Measurements from ENCODE around the gene KLHDC10. TPM values are rescaled to one million over a fixed set of nuclear protein-coding genes. Genes with fewer than 3 reads are reported as not detected.
A peak's percentile ranks its signal among the peaks of the same experiment; 100 is the strongest.
"Not testable (repeated sequence)": the region's sequence is repeated elsewhere in the genome, so short reads cannot be mapped to it uniquely, and the experiment has no call there.

KLHDC10 gene, protein sequence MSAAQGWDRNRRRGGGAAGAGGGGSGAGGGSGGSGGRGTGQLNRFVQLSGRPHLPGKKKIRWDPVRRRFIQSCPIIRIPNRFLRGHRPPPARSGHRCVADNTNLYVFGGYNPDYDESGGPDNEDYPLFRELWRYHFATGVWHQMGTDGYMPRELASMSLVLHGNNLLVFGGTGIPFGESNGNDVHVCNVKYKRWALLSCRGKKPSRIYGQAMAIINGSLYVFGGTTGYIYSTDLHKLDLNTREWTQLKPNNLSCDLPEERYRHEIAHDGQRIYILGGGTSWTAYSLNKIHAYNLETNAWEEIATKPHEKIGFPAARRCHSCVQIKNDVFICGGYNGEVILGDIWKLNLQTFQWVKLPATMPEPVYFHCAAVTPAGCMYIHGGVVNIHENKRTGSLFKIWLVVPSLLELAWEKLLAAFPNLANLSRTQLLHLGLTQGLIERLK
- 10 to 100 TPM; 15.7 to 18.1 TPM for total RNA-seq

DNA sequence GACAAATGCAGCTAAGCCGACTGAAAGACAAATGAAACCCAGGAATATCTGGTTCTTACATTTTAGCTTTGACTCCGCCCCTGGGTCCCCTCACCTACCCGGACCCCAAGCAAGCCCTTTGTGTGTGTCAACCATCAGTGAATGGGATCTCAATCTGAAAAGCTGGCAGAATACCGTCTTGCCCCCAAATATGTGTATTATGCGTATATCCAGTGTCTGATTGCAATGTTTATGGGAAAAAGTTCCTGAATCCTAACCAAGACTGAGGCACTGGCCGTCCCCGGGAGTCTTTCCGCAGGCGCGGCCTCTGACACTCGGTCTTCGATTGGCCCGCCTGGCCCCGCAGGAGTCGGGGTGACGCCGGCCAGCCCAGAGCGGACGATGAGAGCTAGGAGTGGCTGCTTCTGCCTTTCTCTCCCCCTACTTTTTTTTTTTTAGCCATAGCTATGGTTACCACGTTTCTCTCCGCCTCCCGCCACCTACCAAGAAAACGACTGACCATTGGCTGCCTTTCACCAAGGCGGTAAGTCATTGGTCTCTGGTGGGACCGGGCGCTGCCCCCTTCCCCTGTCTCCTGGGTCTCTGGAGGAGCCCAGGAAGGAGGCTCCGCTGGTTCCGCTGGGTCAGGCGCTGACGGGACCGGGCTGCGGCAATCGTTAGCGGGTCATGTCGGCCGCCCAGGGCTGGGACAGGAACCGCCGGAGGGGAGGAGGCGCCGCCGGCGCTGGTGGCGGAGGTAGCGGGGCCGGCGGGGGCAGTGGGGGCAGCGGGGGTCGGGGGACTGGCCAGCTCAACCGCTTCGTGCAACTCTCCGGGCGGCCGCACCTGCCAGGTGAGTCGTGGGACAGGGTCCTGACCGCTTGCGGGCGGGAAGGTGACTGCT is at the start of gene KLHDC10:
KLHDC10 (plus strand) TSS at position 557 of the 883 bp plus-strand sequence; CDS start at position 667, 110 bp downstream.
- peak; percentile 97 for DNase-seq
- Mint-ChIP-seq H3K9me3 (ENCODE audit: insufficient read depth) (no peaks in the 10 kb centered on the region), H3K4me3 (peak within 1 kb of the TSS; percentile 86), H3K27me3 (ENCODE audit: low read depth) (peaks cover 2% of the 10 kb centered on the region), H3K4me1 (ENCODE audit: low read depth) (peaks cover 28% of the 10 kb centered on the region), H3K27ac (peak within 1 kb of the TSS; percentile 85), H3K36me3 (ENCODE audit: low read depth) (peaks cover 10% of the 10 kb centered on the region)
- POLR2A ChIA-PET, result interaction anchor here (0.6 to 2.4 kb wide), 5 partner anchors 11 to 999 kb away, joined by 3 to 9 read pairs (median 3); partner anchors contain the start of genes TMEM209 and ZC3HC1
- CTCF ChIA-PET, result interaction anchor here (0.9 to 3.5 kb wide), 12 partner anchors 10 to 769 kb away, joined by 3 to 27 read pairs (median 4); no protein-coding TSS in a partner anchor
- peak; percentile 97 for ATAC-seq

DNA sequence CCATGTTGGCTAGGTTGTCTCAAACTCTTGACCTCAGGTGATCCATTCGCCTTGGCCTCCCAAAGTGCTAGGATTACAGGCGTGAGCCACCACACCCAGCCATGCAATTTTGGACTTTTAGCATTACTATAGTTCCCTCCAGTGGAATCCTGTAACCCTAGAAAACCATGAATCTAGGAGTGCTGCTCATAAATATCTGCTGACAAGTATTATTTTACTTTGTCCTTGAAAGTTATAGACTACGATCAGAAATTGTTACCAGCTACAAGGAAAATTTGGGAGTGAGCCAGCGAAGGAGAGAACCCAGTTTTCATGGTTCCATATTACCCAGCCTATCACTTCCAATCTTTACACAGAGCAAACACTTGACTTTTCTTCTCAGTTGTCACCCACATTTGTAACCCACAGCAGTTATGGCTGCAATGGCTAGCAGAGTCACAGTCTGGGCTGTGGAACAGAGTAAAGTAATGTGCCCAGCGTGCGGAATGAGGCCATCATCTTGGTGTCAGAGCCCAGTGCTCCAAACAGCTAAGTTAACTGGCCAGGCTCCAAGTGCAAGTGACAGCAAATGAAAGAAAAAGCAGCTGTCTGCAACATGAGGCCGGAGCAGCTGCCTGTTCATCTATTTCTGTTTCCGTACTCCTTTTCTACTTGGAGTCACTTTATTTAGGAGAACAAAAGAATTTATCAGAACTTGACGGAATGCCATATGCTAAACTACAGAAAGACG is 49.1 kb upstream of the KLHDC10 start:
- ATAC-seq (no peak), DNase-seq (no peak)
- POLR2A ChIA-PET, result no interaction called here
- Mint-ChIP-seq H3K27ac (no peak overlapping the region), H3K27me3 (ENCODE audit: low read depth) (no peaks in the 10 kb centered on the region), H3K4me3 (no peak overlapping the region), H3K4me1 (ENCODE audit: low read depth) (no peaks in the 10 kb centered on the region), H3K9me3 (ENCODE audit: insufficient read depth) (no peaks in the 10 kb centered on the region), H3K36me3 (ENCODE audit: low read depth) (peaks cover 39% of the 10 kb centered on the region)
- CTCF ChIA-PET, result no interaction called here

DNA sequence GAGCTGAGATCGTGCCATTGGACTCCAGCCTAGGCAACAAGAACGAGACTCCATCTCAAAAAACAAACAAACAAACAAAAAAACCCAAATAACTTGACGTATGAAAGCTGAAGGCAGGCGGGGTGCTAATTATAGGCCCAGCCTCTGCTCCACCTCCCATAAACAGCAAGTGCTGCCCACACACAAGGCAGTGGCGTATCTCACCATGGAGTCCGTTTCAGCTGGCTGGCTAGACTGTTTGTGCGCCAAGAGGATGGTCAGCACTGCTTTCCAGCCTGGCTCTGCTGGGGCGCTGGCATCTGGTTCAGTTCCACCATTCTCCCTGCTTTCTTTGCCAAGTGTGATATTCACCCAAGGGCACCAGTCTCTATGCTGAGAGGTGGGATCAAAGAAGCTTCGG is 48.2 kb upstream of the KLHDC10 start:
- CTCF ChIA-PET, result no interaction called here
- Mint-ChIP-seq H3K36me3 (ENCODE audit: low read depth) (peaks cover 42% of the 10 kb centered on the region), H3K27ac (no peak overlapping the region), H3K4me1 (ENCODE audit: low read depth) (no peaks in the 10 kb centered on the region), H3K27me3 (ENCODE audit: low read depth) (no peaks in the 10 kb centered on the region), H3K9me3 (ENCODE audit: insufficient read depth) (no peaks in the 10 kb centered on the region), H3K4me3 (no peak overlapping the region)
- DNase-seq (no peak), ATAC-seq (no peak)
- POLR2A ChIA-PET, result no interaction called here

DNA sequence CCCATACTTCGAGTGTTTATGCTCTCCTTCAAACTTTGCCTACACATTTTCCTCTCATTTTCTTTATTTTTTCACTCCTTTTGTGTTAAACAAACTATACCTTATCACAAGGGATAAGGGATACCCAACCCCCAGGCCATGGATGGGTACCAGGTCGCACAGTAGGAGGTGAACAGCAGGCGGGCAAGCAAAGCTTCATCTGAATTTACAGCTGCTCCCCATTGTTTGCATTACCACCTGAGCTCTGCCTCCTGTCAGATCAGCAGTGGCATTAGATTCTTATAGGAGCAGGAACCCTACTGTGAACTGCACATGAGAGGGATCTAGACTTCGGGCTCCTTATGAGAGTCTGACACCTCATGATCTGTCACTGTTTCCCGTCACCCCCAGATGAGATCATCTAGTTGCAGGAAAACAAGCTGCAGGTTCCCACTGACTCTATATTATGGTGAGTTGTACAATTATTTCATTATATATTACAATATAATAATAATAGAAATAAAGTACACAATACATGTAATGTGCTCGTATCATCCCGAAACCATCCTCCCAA is 47.6 kb upstream of the KLHDC10 start:
- Mint-ChIP-seq H3K27ac (no peak overlapping the region), H3K36me3 (ENCODE audit: low read depth) (peaks cover 45% of the 10 kb centered on the region), H3K4me3 (no peak overlapping the region), H3K4me1 (ENCODE audit: low read depth) (no peaks in the 10 kb centered on the region), H3K27me3 (ENCODE audit: low read depth) (no peaks in the 10 kb centered on the region), H3K9me3 (ENCODE audit: insufficient read depth) (no peaks in the 10 kb centered on the region)
- DNase-seq, result no peak
- ChIA-PET POLR2A (no interaction called here), CTCF (interaction anchor here (1.4 kb wide), 1 partner anchor 12 kb away, joined by 4 read pairs; no protein-coding TSS in a partner anchor)
- ATAC-seq, result no peak

DNA sequence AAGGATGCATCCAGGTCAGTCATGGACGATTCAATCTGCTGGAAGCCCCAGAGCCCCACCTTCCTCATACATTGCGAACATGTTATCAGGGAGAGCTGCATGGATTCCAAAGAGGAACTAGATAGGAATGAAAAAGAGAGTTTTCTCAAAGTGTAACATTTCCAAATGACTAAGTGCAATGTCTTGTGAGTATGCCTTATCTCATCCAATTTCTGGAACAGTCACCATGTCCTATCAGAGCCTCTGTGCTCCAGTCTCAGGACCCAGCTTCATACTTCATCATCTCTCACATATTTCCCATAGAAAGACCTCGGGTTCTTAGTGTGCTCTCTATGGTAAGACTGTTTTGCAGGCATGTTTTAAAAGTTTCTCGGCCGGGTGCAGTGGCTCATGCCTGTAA is 45.9 kb upstream of the KLHDC10 start:
- Mint-ChIP-seq H3K27ac (no peak overlapping the region), H3K27me3 (ENCODE audit: low read depth) (no peaks in the 10 kb centered on the region), H3K4me1 (ENCODE audit: low read depth) (no peaks in the 10 kb centered on the region), H3K9me3 (ENCODE audit: insufficient read depth) (no peaks in the 10 kb centered on the region), H3K36me3 (ENCODE audit: low read depth) (peaks cover 40% of the 10 kb centered on the region), H3K4me3 (no peak overlapping the region)
- POLR2A ChIA-PET, result no interaction called here
- no peak for ATAC-seq
- DNase-seq, result no peak
- CTCF ChIA-PET, result no interaction called here

DNA sequence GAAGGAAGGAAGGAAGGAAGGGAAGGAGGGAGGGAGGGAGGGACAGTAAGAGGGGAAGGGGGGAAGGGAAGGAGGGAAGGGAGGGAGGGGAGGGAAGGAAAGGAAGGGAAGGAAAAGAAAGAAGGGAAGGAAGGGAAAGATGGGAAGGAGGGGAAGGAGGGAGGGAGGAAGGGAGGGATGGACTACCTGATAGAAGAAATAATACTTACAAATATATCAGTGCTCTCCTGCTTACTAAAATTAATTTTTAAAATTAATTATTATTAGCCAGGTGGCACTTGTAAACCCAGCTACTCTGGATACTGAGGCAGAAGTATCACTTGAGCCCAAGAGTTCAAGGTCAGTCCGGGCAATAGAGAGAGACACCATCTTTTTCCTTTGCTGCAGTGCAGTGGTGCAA is 37.6 kb upstream of the KLHDC10 start:
- ChIA-PET POLR2A (no interaction called here), CTCF (no interaction called here)
- no peak overlapping the region for H3K27ac Mint-ChIP-seq
- no peaks in the 10 kb centered on the region for H3K9me3 Mint-ChIP-seq (ENCODE audit: insufficient read depth)
- H3K4me1 Mint-ChIP-seq (ENCODE audit: low read depth), result no peaks in the 10 kb centered on the region
- no peak overlapping the region for H3K4me3 Mint-ChIP-seq
- peaks cover 26% of the 10 kb centered on the region for H3K36me3 Mint-ChIP-seq (ENCODE audit: low read depth)
- ATAC-seq (no peak), DNase-seq (no peak)
- H3K27me3 Mint-ChIP-seq (ENCODE audit: low read depth), result no peaks in the 10 kb centered on the region

DNA sequence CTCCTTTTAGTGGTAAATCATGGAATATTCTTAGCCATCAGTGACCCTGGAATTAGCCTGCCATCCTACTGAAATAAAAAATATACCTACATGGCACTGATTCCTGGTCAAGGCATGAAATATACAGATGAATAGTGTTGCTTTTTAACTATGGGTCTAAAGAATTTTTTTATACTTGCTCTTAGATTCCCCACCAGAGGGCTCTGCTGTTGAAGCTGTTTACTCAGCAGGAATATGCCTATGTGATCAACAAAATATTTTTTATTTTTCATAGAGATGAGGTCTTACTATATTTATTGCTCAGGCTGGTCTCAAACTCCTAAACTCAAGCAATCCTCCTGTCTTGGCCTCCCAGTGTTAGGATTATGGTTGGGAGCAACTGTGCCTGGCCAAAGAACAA is 32.6 kb upstream of the KLHDC10 start:
- Mint-ChIP-seq H3K4me3 (no peak overlapping the region), H3K27me3 (ENCODE audit: low read depth) (no peaks in the 10 kb centered on the region), H3K4me1 (ENCODE audit: low read depth) (no peaks in the 10 kb centered on the region), H3K27ac (no peak overlapping the region), H3K36me3 (ENCODE audit: low read depth) (peaks cover 22% of the 10 kb centered on the region), H3K9me3 (ENCODE audit: insufficient read depth) (no peaks in the 10 kb centered on the region)
- ChIA-PET POLR2A (no interaction called here), CTCF (interaction anchor here (0.7 to 0.9 kb wide), 2 partner anchors 13 to 25 kb away, joined by 3 to 4 read pairs; partner anchors contain the start of gene ZC3HC1)
- DNase-seq (no peak), ATAC-seq (no peak)

DNA sequence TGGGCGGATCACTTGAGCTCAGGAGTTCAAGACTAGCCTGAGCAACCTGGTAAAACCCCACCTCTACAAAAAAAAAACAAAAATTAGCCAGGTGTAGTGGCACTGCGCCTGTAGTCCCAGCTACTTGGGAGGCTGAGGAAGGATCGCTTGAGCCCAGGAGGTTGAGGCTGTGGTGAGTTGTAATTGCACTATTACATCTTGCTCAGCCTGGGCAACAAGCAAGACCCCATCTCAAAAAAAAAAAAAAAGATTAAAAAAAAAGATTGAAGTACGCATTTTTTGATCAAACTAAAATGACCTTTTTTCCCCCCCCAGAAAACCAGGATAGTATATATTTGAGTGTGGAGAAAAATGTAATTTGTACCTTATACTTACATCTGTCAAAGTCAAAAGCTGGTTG is 29.8 kb upstream of the KLHDC10 start:
- ChIA-PET POLR2A (no interaction called here), CTCF (interaction anchor here (0.7 kb wide), 1 partner anchor 30 kb away, joined by 3 read pairs; no protein-coding TSS in a partner anchor)
- H3K36me3 Mint-ChIP-seq (ENCODE audit: low read depth), result peaks cover 28% of the 10 kb centered on the region
- ATAC-seq (no peak), DNase-seq (no peak)
- no peak overlapping the region for H3K27ac Mint-ChIP-seq
- H3K4me3 Mint-ChIP-seq, result no peak overlapping the region
- no peaks in the 10 kb centered on the region for H3K27me3 Mint-ChIP-seq (ENCODE audit: low read depth)
- H3K9me3 Mint-ChIP-seq (ENCODE audit: insufficient read depth), result no peaks in the 10 kb centered on the region
- no peaks in the 10 kb centered on the region for H3K4me1 Mint-ChIP-seq (ENCODE audit: low read depth)

DNA sequence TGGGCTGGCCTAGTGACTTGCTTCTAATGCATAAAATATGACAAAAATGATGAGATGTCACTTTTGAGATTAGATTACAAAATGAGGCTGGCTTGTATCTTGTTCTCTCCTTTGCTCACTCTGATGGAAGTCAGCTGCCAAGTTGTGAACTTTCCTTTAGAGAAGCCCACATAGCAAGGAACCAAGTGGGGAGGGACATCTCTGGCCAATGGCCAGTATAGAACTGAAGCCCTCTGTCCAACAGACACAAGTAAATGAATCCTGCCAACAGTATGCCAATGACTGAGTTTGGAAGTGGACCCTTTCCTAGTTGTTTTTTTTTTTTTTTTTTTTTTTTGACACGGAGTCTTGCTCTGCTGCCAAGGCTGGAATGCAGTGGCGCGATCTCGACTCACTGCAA is 22.5 kb upstream of the KLHDC10 start:
- Mint-ChIP-seq H3K9me3 (ENCODE audit: insufficient read depth) (no peaks in the 10 kb centered on the region), H3K36me3 (ENCODE audit: low read depth) (peaks cover 16% of the 10 kb centered on the region), H3K27ac (no peak overlapping the region), H3K4me3 (no peak overlapping the region), H3K4me1 (ENCODE audit: low read depth) (peaks cover 9% of the 10 kb centered on the region), H3K27me3 (ENCODE audit: low read depth) (no peaks in the 10 kb centered on the region)
- CTCF ChIA-PET, result no interaction called here
- no peak for ATAC-seq
- no peak for DNase-seq
- POLR2A ChIA-PET, result no interaction called here

DNA sequence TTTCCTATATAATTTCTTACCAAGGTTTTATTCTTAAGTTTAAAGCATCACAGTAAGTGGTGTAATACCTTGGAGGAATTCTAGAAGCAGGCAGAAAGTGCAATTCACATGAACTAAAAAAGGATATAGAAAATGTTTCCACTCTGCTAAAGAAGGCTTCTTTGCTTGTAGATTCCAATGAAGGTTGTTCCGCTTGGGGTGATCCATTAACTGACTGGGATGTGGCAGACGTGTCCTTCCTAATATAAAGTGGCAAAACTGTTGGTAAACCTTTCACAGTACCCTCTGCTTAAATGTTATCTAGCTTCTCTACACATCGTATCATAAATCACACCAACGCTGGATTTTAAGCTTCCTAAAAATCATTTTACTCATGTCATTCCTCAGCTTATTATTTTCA is 21.4 kb upstream of the KLHDC10 start:
- H3K4me1 Mint-ChIP-seq (ENCODE audit: low read depth), result peaks cover 9% of the 10 kb centered on the region
- H3K4me3 Mint-ChIP-seq, result no peak overlapping the region
- peaks cover 14% of the 10 kb centered on the region for H3K36me3 Mint-ChIP-seq (ENCODE audit: low read depth)
- H3K9me3 Mint-ChIP-seq (ENCODE audit: insufficient read depth), result no peaks in the 10 kb centered on the region
- peaks cover 1% of the 10 kb centered on the region for H3K27me3 Mint-ChIP-seq (ENCODE audit: low read depth)
- POLR2A ChIA-PET, result no interaction called here
- DNase-seq (no peak), ATAC-seq (no peak)
- CTCF ChIA-PET, result no interaction called here
- no peak overlapping the region for H3K27ac Mint-ChIP-seq

DNA sequence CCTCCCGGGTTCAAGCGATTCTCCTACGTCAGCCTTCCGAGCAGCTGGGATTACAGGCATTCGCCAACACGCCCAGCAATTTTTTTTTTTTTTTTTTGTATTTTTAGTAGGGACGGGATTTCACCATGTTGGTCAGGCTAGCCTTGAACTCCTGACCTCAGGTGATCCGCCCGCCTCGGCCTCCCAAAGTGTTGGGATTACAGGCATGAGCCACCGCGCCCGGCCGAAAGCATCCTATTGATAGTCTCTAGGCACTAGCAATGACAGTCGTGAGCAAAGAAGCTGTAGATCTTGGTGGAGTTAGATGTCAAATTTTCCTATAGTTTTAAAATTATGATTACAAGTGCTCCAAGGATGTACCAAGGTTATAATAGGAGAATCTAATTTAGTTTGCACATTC is 18.1 kb upstream of the KLHDC10 start:
- H3K9me3 Mint-ChIP-seq (ENCODE audit: insufficient read depth); DNase-seq; H3K4me1 Mint-ChIP-seq (ENCODE audit: low read depth); H3K36me3 Mint-ChIP-seq (ENCODE audit: low read depth); H3K27me3 Mint-ChIP-seq (ENCODE audit: low read depth); H3K27ac Mint-ChIP-seq; POLR2A ChIA-PET; H3K4me3 Mint-ChIP-seq; ATAC-seq: not testable (repeated sequence)
- CTCF ChIA-PET, result interaction anchor here (0.9 to 1.4 kb wide), 2 partner anchors 19 to 706 kb away, joined by 4 read pairs; no protein-coding TSS in a partner anchor
